Esophagus squamous epithelium (tissue), 4 donors: ENCODE results near the gene MORN3.

Experiments used
- CTCF ChIP-seq, 6 experiments: fragments of 450-650 bp in 4 of 6; fragments of 200-600 bp in 2 of 6; sonication (generic) in 2 of 6; IDR thresholded peaks; one replicate each; pipeline ENCODE4 v1.5.1; 2016 to 2019; ENCODE audit warnings: antibody characterized with exemption in 6 of 6, mild to moderate bottlenecking in 4 of 6, moderate library complexity in 4 of 6
- POLR2A ChIP-seq, 4 donors: fragments of 450-650 bp; IDR thresholded peaks; one replicate each; pipeline ENCODE4 v1.6.1; 2017; ENCODE audit warnings: antibody characterized with exemption in 4 of 4, mild to moderate bottlenecking in 4 of 4, moderate library complexity in 3 of 4

GRCh38 chr12:121673013-121673511 lies 3.6 kb upstream of the MORN3 start:
- TF ChIP-seq CTCF (IDR thresholded peaks at IDR 0.05): no peak
- no peak for TF ChIP-seq POLR2A (IDR thresholded peaks at IDR 0.05)
